Measurements from ENCODE around the gene MYOM1.

DNA sequence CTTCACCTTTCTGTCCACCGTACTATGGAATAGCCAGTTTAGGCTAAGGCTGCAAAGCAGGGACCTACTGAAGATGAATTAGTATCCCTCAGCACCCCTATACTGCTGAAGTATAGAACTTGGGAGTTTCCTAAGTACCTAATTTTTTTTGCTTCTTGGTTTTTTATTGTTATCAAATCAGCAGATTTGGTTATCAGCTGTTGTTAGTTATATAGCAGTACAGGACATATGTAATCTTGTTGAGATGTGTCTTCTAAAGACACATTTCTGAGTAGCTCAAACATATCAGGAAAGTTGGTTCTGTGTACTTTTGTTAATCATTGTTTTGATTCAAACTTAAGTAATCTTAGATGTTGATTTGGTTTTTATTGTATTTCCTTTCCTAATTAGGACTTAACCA, 33.1 kb upstream of the MYOM1 start:
- TF ChIP-seq, protein P1, sequence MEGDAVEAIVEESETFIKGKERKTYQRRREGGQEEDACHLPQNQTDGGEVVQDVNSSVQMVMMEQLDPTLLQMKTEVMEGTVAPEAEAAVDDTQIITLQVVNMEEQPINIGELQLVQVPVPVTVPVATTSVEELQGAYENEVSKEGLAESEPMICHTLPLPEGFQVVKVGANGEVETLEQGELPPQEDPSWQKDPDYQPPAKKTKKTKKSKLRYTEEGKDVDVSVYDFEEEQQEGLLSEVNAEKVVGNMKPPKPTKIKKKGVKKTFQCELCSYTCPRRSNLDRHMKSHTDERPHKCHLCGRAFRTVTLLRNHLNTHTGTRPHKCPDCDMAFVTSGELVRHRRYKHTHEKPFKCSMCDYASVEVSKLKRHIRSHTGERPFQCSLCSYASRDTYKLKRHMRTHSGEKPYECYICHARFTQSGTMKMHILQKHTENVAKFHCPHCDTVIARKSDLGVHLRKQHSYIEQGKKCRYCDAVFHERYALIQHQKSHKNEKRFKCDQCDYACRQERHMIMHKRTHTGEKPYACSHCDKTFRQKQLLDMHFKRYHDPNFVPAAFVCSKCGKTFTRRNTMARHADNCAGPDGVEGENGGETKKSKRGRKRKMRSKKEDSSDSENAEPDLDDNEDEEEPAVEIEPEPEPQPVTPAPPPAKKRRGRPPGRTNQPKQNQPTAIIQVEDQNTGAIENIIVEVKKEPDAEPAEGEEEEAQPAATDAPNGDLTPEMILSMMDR (conservative IDR thresholded peaks at IDR 0.05 in 1 of 2, IDR thresholded peaks at IDR 0.05 in 1 of 2; ENCODE audit: extremely low read depth in 1 of 2, insufficient read depth in 1 of 2, low read depth in 1 of 2, low read length in 2 of 2), result no peak
- TF ChIP-seq EZH2 (IDR thresholded peaks at IDR 0.05; ENCODE audit: borderline replicate concordance, low read length), result no peak

All from mammary epithelial cell (primary cell).